AG08395 (cell line): Measurements from ENCODE around the gene ZNHIT3.

Experiments used
- DNase-seq: peaks from one replicate; pipeline ENCODE4 v3.0.0; 2012; ENCODE audit warnings: mixed read lengths, low spot score

The ZNHIT3 gene

DNA sequence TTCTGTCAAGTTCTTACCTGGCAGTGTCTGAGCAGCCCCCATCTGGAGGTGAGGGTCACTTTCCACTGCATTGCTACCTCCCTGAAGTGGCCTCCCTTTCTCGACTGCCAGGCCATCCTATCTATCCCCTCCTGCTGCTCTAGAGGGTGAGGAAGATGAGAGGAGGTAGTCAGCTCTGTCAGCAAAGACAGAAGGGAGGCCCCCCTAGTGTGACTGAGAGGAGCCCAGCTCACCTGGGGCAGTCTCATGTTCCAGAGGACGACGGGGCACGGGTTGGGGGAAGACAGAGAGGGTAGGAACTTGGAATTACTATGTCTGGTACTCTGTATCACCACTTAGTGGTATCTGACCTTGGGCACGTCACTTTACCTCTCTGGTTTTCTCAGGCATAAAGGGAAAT lies 26.2 kb downstream of the ZNHIT3 start:
- DNase-seq: no peak

DNA sequence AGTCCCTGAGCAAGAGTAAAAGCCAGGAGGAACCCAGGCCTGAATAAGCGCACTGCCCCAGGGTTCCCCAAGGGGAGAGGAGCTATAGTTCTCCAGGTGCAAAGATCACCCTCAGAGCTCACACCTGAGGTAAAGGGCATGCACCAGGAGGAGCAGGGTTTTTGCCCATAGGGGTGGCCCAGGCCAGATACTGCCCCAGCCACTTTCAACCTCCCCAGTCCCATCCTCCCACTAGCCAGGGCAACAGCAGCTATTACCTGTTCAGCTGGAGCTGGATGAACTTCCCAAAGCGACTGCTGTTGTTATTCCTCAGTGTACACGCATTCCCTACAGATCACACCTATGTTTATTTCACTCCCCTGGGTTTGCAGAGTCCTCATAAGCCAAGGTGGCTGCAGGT lies 28.4 kb downstream of the ZNHIT3 start:
- no peak for DNase-seq

DNA sequence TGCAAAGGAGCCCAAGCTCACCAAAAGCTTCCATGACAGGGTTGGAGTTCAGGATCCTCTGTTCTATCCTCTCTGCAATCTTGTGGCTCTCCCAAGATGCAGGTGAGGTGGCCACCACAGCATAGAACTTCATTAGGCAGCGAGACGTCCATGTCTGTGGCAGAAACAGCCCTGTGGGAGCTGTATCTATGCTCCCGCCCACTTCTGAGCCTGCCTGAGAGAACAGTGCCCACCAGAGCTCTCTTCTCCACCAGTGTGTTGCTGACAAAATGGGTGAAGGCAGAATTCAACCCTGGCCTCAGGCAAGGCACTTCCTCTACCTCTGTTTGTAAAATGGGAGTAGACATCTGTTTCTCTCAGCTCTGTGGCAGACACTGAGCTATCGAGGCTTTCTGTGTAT lies 29.4 kb downstream of the ZNHIT3 start:
- no peak for DNase-seq

DNA sequence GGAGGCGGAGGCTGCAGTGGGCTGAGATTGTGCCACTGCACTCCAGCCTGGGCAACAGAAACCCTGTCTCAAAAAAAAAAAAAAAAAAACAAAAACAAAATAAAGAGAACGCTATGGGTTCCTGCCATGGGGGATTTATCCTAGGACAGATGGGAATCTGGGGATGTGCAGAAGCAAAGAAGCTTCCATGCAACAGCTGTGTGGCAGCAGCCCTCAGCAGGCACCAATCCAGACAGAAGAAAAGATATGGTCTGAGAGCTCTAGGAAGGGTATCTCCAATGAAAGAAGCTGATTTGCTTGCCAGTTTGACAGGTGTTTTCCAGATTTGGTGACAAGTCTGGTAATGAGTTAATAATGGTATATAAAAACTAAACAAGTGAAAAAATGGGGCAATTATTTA lies 36.6 kb downstream of the ZNHIT3 start:
- no peak for DNase-seq

DNA sequence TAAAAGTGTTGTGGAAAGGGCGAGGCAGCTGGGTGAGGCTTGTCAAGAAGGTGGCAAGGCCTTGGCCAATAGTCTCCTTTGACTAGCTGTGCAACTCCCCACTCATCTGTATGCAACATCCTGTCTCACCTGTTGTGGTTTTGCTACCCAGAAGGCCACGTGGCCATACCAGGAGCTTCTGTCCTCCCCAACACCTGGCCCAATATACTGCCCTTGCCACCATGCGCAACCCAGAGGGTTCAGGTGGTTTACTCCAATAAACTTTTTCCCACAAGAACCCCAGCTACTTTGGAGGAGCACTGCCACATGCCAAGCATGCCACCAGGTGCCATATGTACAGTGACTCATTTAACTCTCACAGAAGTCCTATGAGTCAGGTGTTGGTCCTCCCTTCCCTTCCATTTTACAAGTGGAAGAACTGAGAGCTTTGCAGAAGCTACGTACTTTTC lies 38.0 kb downstream of the ZNHIT3 start:
- no peak for DNase-seq

DNA sequence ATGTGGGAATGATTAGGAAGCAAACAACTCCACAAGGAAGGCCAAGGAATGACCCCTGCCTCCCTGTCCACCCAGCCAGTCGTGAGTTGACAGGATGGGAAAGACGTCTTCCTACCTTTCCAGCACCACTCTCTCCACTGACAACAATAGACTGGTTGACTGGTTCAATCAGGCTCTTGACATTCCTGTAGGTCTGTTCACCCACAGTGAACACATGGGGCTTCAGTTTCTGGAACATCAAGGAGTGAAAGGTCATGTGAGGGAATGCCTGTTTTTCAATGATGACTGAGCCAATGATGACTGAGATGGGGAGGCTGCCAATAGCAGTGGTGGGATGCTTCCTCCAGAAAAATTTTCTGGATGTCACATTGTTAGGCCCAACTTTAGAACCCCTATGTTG lies 38.6 kb downstream of the ZNHIT3 start:
- no peak for DNase-seq

DNA sequence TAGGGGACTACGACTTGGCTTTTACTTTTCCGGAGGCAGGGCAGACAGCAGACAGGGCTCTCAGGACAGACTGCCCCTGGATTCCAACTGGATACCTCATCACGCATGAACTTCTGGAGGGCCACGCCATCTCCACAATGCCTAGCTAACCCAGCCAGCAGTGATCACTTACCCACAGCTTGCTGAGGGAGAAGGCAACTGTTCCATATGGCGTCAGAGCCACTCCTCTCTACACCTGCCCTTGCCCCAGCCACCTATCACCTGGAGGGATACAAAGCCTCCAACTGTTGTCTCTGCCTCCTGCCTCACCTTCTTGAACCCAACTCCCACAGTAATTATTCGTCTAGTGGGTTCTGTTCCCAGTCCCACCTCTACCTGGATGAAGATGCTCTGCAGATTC lies 39.4 kb downstream of the ZNHIT3 start:
- no peak for DNase-seq

DNA sequence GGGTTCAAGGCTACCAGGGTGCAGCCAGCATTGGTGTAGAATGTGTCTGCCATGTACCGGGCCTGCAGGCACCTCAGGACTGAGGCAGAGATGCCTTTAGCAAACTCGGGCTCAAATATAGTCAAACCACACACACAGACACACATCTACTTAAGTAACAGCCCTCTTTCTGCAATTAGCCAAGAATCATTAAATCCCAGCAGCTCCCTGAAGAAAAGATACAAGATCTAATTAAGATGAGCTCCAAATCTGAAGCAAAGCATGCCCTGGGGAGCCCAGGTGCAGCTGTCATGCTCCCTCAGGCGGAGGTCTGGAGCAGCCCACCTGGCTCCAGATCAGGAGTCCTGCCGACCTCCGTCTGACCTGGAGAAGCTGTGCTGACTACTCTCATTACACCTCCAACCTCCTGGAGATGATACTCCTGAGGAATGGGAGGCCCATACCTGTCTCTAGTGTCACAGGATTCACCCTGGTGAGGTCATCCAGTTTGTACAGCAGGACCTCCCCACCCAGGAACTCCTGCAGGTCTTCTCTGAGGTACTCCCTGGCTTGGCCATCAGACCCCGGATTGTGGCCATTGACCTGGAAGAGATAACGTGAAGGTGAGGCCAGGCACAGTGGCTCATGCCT lies 41.3 kb downstream of the ZNHIT3 start:
- no peak for DNase-seq

DNA sequence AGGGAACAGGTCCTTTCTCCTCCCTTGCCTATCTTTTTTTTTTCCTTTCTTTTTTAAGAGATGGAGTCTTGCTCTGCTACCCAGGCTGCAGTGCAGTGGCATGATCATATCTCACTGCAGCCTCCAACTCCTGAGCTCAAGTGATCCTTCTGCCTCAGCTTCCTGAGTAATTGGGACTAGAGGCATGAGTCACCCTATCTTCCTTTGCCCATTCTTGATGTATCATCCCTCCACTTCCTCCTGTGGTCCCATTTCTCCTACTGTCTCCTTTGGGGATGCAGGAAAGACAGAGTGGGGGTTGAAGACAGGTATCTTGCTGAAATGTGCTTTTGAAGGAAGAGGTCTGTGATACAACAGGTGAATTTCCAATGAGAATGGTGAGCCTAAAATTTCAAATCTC lies 42.6 kb downstream of the ZNHIT3 start:
- DNase-seq: peak; percentile 52

DNA sequence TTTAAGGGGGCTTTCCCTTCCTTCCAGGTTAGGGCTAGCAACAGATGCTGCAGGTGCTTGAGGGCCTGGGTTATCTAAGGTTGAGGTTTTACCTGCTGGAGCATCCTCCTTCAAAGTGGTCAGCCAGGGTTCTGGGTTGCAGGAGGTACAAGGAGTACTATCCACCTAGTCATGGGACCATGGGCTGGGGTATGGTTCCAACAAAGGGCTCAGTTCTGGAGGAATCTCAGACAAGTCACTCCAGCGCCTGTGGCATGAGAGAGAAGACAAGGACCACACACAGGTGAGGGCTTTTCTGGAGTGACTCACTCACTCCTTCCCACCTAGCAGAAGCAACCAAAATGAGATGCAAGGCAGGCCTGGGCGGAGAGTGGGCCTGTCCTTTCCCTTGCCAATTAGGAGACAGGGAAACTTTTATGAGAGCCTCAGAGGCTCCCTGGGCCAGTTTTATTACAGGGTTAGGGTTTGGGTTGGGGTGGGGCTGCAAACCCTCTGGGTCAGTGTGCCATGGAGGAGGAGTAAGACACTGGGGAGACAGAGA lies 46.0 kb downstream of the ZNHIT3 start:
- DNase-seq: no peak

DNA sequence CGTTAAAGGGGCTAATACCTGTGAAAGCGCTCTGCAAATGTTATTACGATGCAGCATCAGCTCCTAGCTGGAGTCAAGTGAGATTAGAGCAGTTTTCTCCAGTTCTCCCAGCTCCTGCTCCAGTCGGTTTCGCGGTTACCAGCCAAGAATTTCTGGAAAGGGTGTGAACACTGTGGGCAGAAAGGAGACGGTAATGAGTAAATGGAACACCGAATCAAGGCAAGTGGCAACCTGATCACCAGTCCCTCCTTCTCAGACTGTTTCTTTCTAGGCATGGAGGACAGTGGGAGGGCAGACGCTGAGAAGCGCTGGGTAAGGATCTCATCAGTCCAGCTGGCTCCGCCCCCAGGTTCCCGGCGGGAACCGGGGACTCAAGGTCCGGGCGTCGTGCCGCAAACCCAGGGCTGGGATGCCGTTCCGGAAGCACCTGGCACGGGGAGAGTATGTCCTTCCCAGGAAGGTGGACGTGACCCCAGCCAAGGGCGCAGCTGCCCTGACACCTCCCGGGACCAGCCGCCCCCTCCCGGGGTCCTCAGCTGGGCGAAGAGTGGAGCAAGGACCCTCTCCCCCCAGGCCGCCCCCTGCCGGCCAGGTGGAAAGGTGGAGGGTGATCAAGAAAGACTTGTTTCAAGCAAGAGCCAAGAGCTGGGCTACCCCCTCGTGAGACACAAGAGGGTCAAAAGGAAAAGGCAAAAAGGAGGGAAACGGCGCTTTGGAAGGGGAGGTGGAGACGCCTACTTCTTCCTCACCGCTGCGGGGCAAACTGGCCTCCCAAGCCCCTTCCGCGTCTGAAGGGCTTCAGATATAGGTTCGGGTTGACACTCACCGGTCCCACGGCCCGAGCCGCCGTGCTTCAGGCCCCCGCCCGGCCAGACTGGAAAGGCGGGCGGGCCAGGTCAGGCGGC lies 47.7 kb downstream of the ZNHIT3 start:
- peak; percentile 64 for DNase-seq

DNA sequence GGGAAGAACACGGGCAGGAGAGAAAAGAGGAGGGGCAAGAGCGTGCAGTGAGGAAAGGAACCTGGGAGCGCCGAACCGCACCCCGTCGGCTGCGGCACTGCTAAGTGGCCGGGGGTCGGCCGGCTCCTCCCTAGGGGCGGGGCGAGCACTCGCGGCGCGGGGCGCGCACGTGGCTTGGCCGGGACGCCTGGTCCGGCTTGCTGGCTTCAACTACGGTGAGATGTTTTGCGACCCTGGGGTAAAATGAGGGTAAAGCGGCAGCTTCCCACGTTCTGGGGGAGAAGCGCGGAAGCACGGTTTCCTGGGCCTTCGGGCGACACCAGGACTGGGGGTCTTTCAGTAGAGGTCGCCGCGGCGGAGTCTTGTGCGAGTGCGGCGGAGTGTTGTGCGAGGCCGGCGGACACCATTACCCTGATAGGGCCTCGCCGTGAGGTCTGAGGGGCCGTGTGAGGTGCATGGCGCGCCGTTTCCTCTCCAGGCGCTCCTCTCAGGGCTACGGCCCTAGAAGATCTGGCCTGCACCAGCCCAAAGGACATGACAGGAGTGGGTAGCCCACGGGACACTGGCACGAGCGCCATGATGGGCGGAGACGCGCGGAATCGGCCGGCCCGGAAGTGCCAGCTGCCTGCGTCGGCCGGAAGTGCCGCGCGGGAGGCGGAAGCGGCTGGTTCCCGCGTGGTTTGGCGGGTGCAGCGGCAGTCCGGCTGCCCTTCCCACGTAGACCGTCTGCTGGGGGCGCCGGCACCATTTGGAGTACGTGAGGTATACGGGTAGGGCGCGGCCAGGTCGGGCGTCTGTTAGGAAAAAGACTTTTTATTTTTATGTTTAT lies 48.6 kb downstream of the ZNHIT3 start, which contains the start of the genes MYO19 and PIGW:
Gene MYO19 (minus strand): TSS at position 29 of the 829 bp plus-strand sequence. CDS start 2,330 bp downstream, outside the sequence.
Gene PIGW (plus strand): TSS at position 148 of the 829 bp plus-strand sequence. CDS start 2,115 bp downstream, outside the sequence.
- DNase-seq: peak; percentile 94

DNA sequence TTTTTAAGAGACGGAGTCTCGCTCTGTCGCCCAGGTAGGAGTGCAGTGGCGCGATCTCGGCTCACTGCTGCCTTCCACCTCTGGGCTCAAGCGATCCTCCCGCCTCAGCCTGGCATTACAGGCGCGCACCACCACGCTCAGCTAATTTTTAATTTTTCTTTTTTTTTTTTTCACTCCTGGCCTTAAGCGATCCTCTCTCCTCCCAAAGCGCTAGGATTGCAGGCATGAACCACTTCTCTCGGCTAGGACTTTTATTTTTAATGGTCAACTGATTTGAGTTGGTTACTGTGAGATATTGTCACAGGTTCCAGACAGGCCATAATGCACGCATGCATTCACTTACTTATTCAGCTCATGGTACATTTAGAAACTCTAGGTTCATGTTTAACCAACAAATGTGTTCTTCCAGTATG lies 49.2 kb downstream of the ZNHIT3 start:
- DNase-seq: no peak

DNA sequence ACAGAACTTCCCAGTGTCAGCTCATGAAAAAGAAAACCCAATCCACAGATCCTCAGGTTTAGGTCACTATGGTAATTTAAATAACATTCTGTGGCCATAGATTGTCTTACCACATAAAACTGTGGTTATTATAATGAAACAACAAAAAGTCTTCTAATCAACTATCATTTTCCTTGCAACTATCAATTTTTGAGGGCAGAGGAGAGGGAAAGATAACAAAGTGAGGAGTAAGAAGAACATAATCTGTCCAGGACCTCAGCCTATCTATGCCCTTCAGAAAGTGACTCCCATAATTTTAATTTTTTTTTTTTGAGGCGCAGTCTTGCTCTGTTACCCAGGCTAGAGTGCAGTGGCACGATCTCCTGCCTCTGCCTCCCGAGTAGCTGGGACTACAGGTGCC lies 54.2 kb downstream of the ZNHIT3 start:
- DNase-seq: no peak

DNA sequence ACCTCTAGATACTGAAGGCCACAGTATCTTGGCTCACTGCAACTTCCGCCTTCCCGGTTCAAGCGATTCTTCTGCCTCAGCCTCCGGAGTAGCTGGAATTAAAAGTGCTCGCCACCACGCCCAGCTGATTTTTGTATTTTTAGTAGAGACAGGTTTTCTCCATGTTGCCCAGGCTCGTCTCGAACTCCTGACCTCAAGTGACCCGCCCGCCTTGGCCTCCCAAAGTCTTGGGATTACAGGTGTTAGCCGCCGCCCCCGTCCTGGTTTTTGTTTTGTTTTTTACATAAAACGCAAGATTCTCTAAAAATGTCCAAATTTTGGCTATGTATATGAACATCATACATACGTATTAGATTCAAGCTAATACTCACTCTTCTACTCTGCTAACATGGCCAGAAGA lies 56.3 kb downstream of the ZNHIT3 start:
- DNase-seq: no peak

DNA sequence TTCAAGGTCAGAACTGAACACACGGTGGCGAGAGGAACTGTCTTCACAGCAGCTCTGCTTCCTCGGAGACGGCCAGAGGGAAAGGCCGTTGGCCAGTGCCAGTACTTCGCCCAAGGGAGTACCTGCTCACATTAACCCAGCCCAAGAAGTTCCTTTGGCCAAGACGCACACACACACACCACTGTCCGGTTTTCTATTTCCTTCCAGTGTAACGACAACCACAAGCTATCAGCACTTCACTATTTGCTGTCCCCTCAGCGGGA lies 57.5 kb downstream of the ZNHIT3 start:
- peak; percentile 41 for DNase-seq

DNA sequence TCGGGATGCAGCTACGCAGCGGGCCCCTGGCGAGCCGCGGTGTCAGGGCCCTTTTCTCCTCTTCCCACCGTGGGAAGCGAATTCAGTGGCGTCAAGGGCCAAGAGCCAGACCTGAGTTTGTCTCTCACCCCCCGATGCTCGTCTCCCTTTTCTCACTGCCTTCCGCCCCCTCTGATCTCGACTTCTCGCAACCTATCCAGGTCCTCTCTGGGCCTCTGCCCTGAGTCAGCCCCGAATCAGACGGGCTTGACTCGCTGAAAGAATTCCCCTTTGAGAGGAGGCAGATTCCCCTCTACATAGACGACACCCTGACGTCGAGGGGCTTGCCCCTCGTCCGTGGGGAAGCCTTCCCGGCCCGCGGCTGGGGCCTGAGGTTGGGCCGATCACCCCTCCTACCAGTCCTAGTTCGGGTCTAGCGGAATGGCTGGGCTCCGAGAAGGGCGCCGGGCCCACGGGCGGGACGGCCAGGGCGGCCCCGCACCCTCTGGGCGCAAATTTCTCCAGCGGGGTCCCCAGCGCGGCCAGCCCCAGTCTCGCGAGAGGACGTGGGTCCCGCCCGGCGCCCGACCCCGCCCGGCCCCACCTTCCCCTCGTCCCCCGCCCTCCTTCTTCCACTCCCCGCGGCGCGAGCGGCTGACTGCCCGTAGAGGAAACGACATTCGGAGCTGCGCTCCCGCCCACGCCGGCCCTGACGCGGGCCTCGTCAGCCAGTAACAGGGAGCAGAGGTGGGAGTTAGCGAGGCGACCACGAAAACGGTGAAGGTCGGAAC lies 58.0 kb downstream of the ZNHIT3 start, which contains the start of gene GGNBP2:
Gene GGNBP2 (plus strand): TSS at position 613 of the 770 bp plus-strand sequence. CDS start 806 bp downstream, outside the sequence.
- peak; percentile 92 for DNase-seq

DNA sequence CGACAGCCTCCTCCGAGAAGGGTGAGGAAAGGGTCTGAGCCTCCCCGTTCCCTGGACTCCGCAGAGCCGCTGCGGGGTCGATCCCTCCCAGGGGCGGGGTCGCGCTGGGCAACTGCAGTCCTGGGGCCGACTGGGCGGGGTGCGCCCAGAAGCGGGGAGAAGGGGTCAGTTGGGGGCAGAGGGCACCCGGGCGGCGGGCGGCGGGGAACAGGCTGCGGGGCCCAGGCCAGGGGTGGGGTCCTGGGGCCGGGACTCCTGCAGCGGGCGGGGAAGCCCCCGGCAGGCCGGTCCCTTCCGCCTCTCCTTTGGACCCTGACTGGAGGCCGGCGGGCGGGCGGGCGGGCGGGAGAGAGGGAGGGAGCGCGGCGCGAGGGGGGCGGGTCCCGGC lies 58.6 kb downstream of the ZNHIT3 start:
- no peak for DNase-seq
